ENCODE data around the gene UHRF1.
"Not testable (repeated sequence)": the region's sequence is repeated elsewhere in the genome, so short reads cannot be mapped to it uniquely, and the experiment has no call there.

The UHRF1 gene

DNA sequence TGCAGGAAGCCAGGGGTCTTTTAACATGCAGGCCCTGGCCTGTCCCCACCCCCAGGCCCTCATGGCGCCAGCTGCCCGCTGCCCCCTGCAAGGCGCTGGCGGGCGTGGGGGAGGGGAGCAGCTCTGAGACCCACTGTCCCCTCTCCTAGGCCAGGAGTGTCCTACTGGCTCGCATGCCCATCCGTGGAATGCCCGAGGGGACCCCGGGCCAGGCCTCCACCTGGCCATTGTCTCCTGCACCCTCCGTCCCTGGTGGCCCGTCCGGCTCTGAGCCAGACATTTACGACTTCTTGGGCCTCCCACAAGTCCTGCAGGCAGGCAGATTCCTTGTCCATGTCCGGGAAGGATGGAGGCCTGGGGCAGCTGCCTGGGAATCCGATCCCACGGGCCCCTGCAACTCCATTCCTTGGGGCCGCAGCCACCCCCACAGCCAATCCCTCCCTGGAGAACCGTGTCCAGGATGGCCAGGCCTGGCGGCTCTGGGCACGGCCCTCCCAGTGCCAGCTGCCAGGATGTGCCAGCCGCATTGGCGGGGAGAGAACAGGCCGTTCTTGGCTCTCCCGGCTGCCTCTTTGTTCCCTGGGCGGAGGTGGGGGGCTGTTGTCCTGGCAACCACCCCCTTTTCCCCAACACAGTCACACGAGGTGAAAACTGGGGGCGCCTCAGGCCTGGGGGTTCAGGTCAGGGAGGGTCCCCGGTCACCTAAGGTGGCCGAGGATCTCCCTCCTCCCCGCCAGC lies 31.4 kb upstream of the UHRF1 start:
- Histone ChIP-seq H3K4me3 (ENCODE audit: insufficient read depth, low read depth, low read length) (no peak overlapping the region), H3K27me3 (ENCODE audit: control insufficient read depth, insufficient read depth, low read length, poor library complexity, severe bottlenecking) (no peaks in the 10 kb centered on the region), H3K36me3 (ENCODE audit: control insufficient read depth, insufficient read depth, low read length) (no peaks in the 10 kb centered on the region), H3K9me3 (ENCODE audit: control insufficient read depth, low read length) (no peaks in the 10 kb centered on the region), H3K4me1 (ENCODE audit: control insufficient read depth, insufficient read depth, low read length) (peaks cover 14% of the 10 kb centered on the region), H3K27ac (ENCODE audit: insufficient read depth, low read depth, low read length, poor library complexity, severe bottlenecking) (peak overlapping the region; percentile 55)
- WGBS, 2 experiments = 55 to 57% methylated on average over 30 of the region's 30 CpGs

DNA sequence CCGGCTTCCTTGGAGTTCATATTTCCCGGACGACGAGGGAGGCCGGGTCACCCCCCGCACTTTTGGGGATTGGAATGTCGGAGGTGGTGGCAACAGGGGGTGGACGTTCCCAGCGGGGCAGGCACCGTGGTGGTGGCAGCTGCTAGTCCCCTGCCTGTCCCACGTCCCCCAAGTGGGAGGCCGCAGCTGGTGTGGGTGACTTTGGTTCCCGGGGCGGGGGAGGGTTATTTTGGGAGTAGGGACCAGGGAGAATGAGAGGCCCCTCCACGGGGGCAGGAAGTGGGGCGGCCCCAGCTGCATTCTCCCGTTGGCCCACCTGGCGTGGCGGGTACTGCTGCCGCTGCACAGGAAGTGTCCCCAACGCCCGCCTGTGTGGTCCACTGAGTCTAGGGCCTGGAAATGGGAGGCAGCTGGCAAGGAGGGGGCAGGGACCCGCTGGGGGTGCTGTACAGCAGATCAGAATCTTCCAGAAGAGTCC lies 30.8 kb upstream of the UHRF1 start:
- Histone ChIP-seq H3K27me3 (ENCODE audit: control insufficient read depth, insufficient read depth, low read length, poor library complexity, severe bottlenecking) (no peaks in the 10 kb centered on the region), H3K27ac (ENCODE audit: insufficient read depth, low read depth, low read length, poor library complexity, severe bottlenecking) (no peak overlapping the region), H3K9me3 (ENCODE audit: control insufficient read depth, low read length) (no peaks in the 10 kb centered on the region), H3K4me1 (ENCODE audit: control insufficient read depth, insufficient read depth, low read length) (peaks cover 14% of the 10 kb centered on the region), H3K36me3 (ENCODE audit: control insufficient read depth, insufficient read depth, low read length) (no peaks in the 10 kb centered on the region), H3K4me3 (ENCODE audit: insufficient read depth, low read depth, low read length) (no peak overlapping the region)
- WGBS, 2 experiments = 69 to 70% methylated on average over 23 of the region's 23 CpGs

- H3K27ac ChIP-seq (ENCODE audit: insufficient read depth, low read depth, low read length, poor library complexity, severe bottlenecking) = no peak overlapping the region
- 93 to 97% methylated on average over 11 of the region's 11 CpGs for WGBS, 2 experiments
- H3K9me3 ChIP-seq (ENCODE audit: control insufficient read depth, low read length) = no peaks in the 10 kb centered on the region
- H3K27me3 ChIP-seq (ENCODE audit: control insufficient read depth, insufficient read depth, low read length, poor library complexity, severe bottlenecking) = no peaks in the 10 kb centered on the region
- no peaks in the 10 kb centered on the region for H3K36me3 ChIP-seq (ENCODE audit: control insufficient read depth, insufficient read depth, low read length)
- H3K4me3 ChIP-seq (ENCODE audit: insufficient read depth, low read depth, low read length) = no peak overlapping the region
- peaks cover 14% of the 10 kb centered on the region for H3K4me1 ChIP-seq (ENCODE audit: control insufficient read depth, insufficient read depth, low read length)
These were observed 30.3 kb upstream of the UHRF1 start for GRCh38 chr19:4879041-4879440.

DNA sequence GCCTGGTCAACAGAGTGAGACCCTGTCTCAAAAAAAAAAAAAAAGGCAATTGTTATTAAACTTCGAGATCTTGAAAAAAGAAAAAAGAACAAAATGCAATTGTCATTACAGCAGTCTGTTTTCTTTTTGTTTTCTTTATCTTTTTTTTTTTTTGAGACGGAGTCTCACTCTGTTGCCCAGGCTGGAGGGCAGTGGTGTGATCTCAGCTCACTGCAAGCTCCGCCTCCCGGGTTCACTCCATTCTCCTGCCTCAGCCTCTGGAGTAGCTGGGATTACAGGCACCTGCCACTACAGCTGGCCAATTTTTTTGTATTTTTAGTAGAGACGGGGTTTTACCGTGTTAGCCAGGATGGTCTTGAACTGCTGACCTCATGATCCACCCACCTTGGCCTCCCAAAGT lies 26.4 kb upstream of the UHRF1 start:
- not testable (repeated sequence) for H3K9me3 ChIP-seq (ENCODE audit: control insufficient read depth, low read length); H3K27ac ChIP-seq (ENCODE audit: insufficient read depth, low read depth, low read length, poor library complexity, severe bottlenecking); H3K27me3 ChIP-seq (ENCODE audit: control insufficient read depth, insufficient read depth, low read length, poor library complexity, severe bottlenecking); H3K36me3 ChIP-seq (ENCODE audit: control insufficient read depth, insufficient read depth, low read length); H3K4me1 ChIP-seq (ENCODE audit: control insufficient read depth, insufficient read depth, low read length); H3K4me3 ChIP-seq (ENCODE audit: insufficient read depth, low read depth, low read length)
- 89 to 93% methylated on average over 6 of the region's 6 CpGs for WGBS, 2 experiments

DNA sequence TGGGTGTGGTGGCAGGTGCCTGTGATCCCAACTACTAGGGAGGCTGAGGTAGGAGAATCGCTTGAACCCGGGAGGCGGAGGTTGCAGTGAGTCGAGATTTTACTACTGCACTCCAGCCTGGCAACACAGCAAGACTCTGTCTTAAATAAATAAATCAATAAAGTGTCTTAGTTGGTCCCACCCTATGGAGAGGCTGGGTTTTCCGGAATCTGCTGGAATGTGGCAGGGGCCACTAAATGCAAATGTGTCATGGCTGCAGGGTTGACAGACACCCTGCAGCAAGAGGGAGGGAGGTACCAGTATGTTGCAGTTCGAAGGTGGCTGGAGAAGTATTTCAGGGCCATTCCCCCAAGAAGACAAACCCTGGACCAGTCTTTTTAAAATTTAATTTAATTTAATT lies 24.3 kb upstream of the UHRF1 start:
- H3K9me3 ChIP-seq (ENCODE audit: control insufficient read depth, low read length); H3K4me3 ChIP-seq (ENCODE audit: insufficient read depth, low read depth, low read length); H3K36me3 ChIP-seq (ENCODE audit: control insufficient read depth, insufficient read depth, low read length); H3K27ac ChIP-seq (ENCODE audit: insufficient read depth, low read depth, low read length, poor library complexity, severe bottlenecking); H3K4me1 ChIP-seq (ENCODE audit: control insufficient read depth, insufficient read depth, low read length); H3K27me3 ChIP-seq (ENCODE audit: control insufficient read depth, insufficient read depth, low read length, poor library complexity, severe bottlenecking): not testable (repeated sequence)
- no CpG with 5 or more reads among the region's 6 CpGs for WGBS, 2 experiments

GRCh38 chr19:4887803-4888202 lies 21.5 kb upstream of the UHRF1 start:
- not testable (repeated sequence) for H3K9me3 ChIP-seq (ENCODE audit: control insufficient read depth, low read length); H3K27ac ChIP-seq (ENCODE audit: insufficient read depth, low read depth, low read length, poor library complexity, severe bottlenecking); H3K4me1 ChIP-seq (ENCODE audit: control insufficient read depth, insufficient read depth, low read length); H3K27me3 ChIP-seq (ENCODE audit: control insufficient read depth, insufficient read depth, low read length, poor library complexity, severe bottlenecking); H3K36me3 ChIP-seq (ENCODE audit: control insufficient read depth, insufficient read depth, low read length); H3K4me3 ChIP-seq (ENCODE audit: insufficient read depth, low read depth, low read length)
- 86 to 92% methylated on average over 4 of the region's 6 CpGs for WGBS, 2 experiments

DNA sequence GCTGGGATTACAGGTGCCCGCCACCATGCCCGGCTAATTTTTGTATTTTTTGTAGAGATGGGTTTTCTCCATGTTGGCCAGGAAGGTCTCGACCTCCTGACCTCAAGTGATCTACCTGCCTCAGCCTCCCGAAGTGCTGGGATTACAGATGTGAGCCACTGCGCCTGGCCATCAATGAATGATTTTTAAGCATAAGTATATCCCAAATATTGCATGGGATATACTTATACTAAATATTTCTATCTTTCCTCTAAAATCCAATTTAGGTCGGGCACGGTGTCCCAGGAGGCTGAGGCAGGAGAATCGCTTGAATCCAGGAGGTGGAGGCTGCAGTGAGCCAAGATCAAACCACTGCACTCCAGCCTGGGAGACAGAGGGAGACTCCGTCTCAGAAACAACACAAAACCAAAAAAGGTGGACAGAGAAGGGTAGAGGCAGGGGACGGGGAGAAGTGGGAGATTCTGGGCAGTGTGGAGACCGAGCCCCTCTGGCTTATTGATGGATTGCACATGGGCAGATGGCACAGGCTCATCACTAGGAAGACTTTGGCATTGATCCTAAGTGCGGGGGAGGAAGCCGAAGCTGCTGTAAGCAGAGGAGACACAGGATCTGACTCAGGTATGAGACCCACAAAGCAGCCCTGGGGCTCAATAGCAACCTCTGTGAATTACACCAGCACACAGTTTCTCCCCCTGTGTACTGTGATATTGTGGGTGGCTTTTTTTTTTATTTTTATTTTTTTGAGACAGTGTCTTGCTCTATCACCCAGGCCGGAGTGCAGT lies 20.1 kb upstream of the UHRF1 start:
- 93 to 96% methylated on average over 14 of the region's 14 CpGs for WGBS, 2 experiments
- no peaks in the 10 kb centered on the region for H3K27me3 ChIP-seq (ENCODE audit: control insufficient read depth, insufficient read depth, low read length, poor library complexity, severe bottlenecking)
- no peaks in the 10 kb centered on the region for H3K36me3 ChIP-seq (ENCODE audit: control insufficient read depth, insufficient read depth, low read length)
- no peak overlapping the region for H3K4me3 ChIP-seq (ENCODE audit: insufficient read depth, low read depth, low read length)
- no peaks in the 10 kb centered on the region for H3K9me3 ChIP-seq (ENCODE audit: control insufficient read depth, low read length)
- H3K4me1 ChIP-seq (ENCODE audit: control insufficient read depth, insufficient read depth, low read length) = no peaks in the 10 kb centered on the region
- no peak overlapping the region for H3K27ac ChIP-seq (ENCODE audit: insufficient read depth, low read depth, low read length, poor library complexity, severe bottlenecking)

GRCh38 chr19:4891066-4891465 lies 18.2 kb upstream of the UHRF1 start:
- 95% methylated on average over 22 of the region's 22 CpGs for WGBS, 2 experiments
- H3K4me1 ChIP-seq (ENCODE audit: control insufficient read depth, insufficient read depth, low read length) = peaks cover 4% of the 10 kb centered on the region
- no peaks in the 10 kb centered on the region for H3K27me3 ChIP-seq (ENCODE audit: control insufficient read depth, insufficient read depth, low read length, poor library complexity, severe bottlenecking)
- H3K9me3 ChIP-seq (ENCODE audit: control insufficient read depth, low read length) = no peaks in the 10 kb centered on the region
- no peak overlapping the region for H3K4me3 ChIP-seq (ENCODE audit: insufficient read depth, low read depth, low read length)
- no peak overlapping the region for H3K27ac ChIP-seq (ENCODE audit: insufficient read depth, low read depth, low read length, poor library complexity, severe bottlenecking)
- no peaks in the 10 kb centered on the region for H3K36me3 ChIP-seq (ENCODE audit: control insufficient read depth, insufficient read depth, low read length)

GRCh38 chr19:4892962-4893361 lies 16.3 kb upstream of the UHRF1 start:
- not testable (repeated sequence) for H3K4me3 ChIP-seq (ENCODE audit: insufficient read depth, low read depth, low read length); H3K27me3 ChIP-seq (ENCODE audit: control insufficient read depth, insufficient read depth, low read length, poor library complexity, severe bottlenecking); H3K4me1 ChIP-seq (ENCODE audit: control insufficient read depth, insufficient read depth, low read length); H3K27ac ChIP-seq (ENCODE audit: insufficient read depth, low read depth, low read length, poor library complexity, severe bottlenecking); H3K36me3 ChIP-seq (ENCODE audit: control insufficient read depth, insufficient read depth, low read length); H3K9me3 ChIP-seq (ENCODE audit: control insufficient read depth, low read length)
- WGBS, 2 experiments = 92 to 93% methylated on average over 7 of the region's 11 CpGs

DNA sequence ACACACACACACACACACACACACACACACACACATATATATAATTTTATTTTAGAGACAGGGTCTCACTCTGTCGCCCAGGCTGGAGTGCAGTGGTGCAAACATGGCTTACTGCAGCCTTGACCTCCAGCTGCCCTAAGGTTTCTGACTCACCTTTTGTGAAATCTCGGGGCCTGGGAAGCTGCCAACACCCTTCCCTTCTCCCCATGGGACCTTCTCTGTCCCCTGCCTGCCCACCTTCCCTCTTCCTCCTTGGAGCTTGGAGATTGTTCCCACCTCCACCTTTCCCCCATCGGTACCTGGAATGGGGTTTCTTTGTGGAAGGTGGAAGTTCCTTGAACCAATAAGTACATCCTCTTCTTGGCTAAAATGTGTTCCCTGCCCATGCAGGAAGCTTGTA lies 12.9 kb upstream of the UHRF1 start:
- H3K4me3 ChIP-seq (ENCODE audit: insufficient read depth, low read depth, low read length) = no peak overlapping the region
- H3K27me3 ChIP-seq (ENCODE audit: control insufficient read depth, insufficient read depth, low read length, poor library complexity, severe bottlenecking) = no peaks in the 10 kb centered on the region
- no peaks in the 10 kb centered on the region for H3K36me3 ChIP-seq (ENCODE audit: control insufficient read depth, insufficient read depth, low read length)
- H3K9me3 ChIP-seq (ENCODE audit: control insufficient read depth, low read length) = no peaks in the 10 kb centered on the region
- 90 to 91% methylated on average over 2 to 3 of the region's 3 CpGs for WGBS, 2 experiments
- H3K27ac ChIP-seq (ENCODE audit: insufficient read depth, low read depth, low read length, poor library complexity, severe bottlenecking) = no peak overlapping the region
- peaks cover 4% of the 10 kb centered on the region for H3K4me1 ChIP-seq (ENCODE audit: control insufficient read depth, insufficient read depth, low read length)
